Measurements from ENCODE around the gene TTI1. TPM values are rescaled to one million over a fixed set of nuclear protein-coding genes. Genes with fewer than 3 reads are reported as not detected.
A peak's percentile ranks its signal among the peaks of the same experiment; 100 is the strongest.
"Not testable (repeated sequence)": the region's sequence is repeated elsewhere in the genome, so short reads cannot be mapped to it uniquely, and the experiment has no call there.

Gene TTI1
- total RNA-seq, 2 donors from 2014 or later, result 30.8 to 53.1 TPM

GRCh38 chr20:37970856-37971245, 62.4 kb downstream of the TTI1 start:
- H3K27ac Mint-ChIP-seq, result no peak overlapping the region
- H3K36me3 Mint-ChIP-seq, result peaks cover 41% of the 10 kb centered on the region
- no peaks in the 10 kb centered on the region for H3K4me1 Mint-ChIP-seq (ENCODE audit: low read depth in 2 of 2)
- DNase-seq (ENCODE audit: low spot score) (no peak), ATAC-seq (peak; percentile 20 to 27)
- H3K4me3 Mint-ChIP-seq, result no peak overlapping the region
- H3K9me3 Mint-ChIP-seq, result peaks cover 8% of the 10 kb centered on the region
- peaks cover 14 to 15% of the 10 kb centered on the region in 2 donors for H3K27me3 Mint-ChIP-seq

- Mint-ChIP-seq H3K27me3 (peaks cover 14 to 16% of the 10 kb centered on the region in 2 donors), H3K4me3 (no peak overlapping the region), H3K27ac (no peak overlapping the region), H3K36me3 (peaks cover 41% of the 10 kb centered on the region), H3K9me3 (peaks cover 8% of the 10 kb centered on the region), H3K4me1 (ENCODE audit: low read depth in 2 of 2) (no peaks in the 10 kb centered on the region)
- ATAC-seq (no peak), DNase-seq (ENCODE audit: low spot score) (no peak)
Measured at GRCh38 chr20:37969949-37970855, 63.1 kb downstream of the TTI1 start.

GRCh38 chr20:37968841-37969401, 64.3 kb downstream of the TTI1 start:
- ATAC-seq (no peak), DNase-seq (ENCODE audit: low spot score) (no peak)
- H3K36me3 Mint-ChIP-seq, result peaks cover 41% of the 10 kb centered on the region
- no peak overlapping the region for H3K27ac Mint-ChIP-seq
- no peaks in the 10 kb centered on the region for H3K4me1 Mint-ChIP-seq (ENCODE audit: low read depth in 2 of 2)
- peaks cover 12% of the 10 kb centered on the region for H3K9me3 Mint-ChIP-seq
- peaks cover 20 to 25% of the 10 kb centered on the region in 2 donors for H3K27me3 Mint-ChIP-seq
- H3K4me3 Mint-ChIP-seq, result no peak overlapping the region

GRCh38 chr20:37963483-37963882, 69.8 kb downstream of the TTI1 start:
- DNase-seq (ENCODE audit: low spot score); H3K4me1 Mint-ChIP-seq (ENCODE audit: low read depth in 2 of 2); ATAC-seq; H3K27ac Mint-ChIP-seq; H3K4me3 Mint-ChIP-seq: not testable (repeated sequence)
- peaks cover 14% of the 10 kb centered on the region for H3K9me3 Mint-ChIP-seq
- H3K27me3 Mint-ChIP-seq, result peaks cover 20 to 25% of the 10 kb centered on the region in 2 donors
- H3K36me3 Mint-ChIP-seq, result peaks cover 24% of the 10 kb centered on the region

GRCh38 chr20:37961066-37961465, 72.2 kb downstream of the TTI1 start:
- ATAC-seq (no peak), DNase-seq (ENCODE audit: low spot score) (no peak)
- H3K4me3 Mint-ChIP-seq, result no peak overlapping the region
- H3K27ac Mint-ChIP-seq, result no peak overlapping the region
- no peaks in the 10 kb centered on the region for H3K4me1 Mint-ChIP-seq (ENCODE audit: low read depth in 2 of 2)
- H3K9me3 Mint-ChIP-seq, result peaks cover 5% of the 10 kb centered on the region
- H3K27me3 Mint-ChIP-seq, result peaks cover 14 to 20% of the 10 kb centered on the region in 2 donors
- peaks cover 1% of the 10 kb centered on the region for H3K36me3 Mint-ChIP-seq

- Mint-ChIP-seq H3K27ac (no peak overlapping the region), H3K4me1 (ENCODE audit: low read depth in 2 of 2) (no peaks in the 10 kb centered on the region), H3K4me3 (no peak overlapping the region), H3K27me3 (peaks cover 8 to 12% of the 10 kb centered on the region in 2 donors), H3K9me3 (peaks cover 3% of the 10 kb centered on the region), H3K36me3 (no peaks in the 10 kb centered on the region)
- ATAC-seq (no peak), DNase-seq (ENCODE audit: low spot score) (no peak)
Measured at GRCh38 chr20:37958856-37959520, 74.3 kb downstream of the TTI1 start.

GRCh38 chr20:37956107-37956585, 77.1 kb downstream of the TTI1 start:
- H3K27ac Mint-ChIP-seq, result no peak overlapping the region
- peaks cover 8 to 9% of the 10 kb centered on the region in 2 donors for H3K27me3 Mint-ChIP-seq
- no peak overlapping the region for H3K4me3 Mint-ChIP-seq
- no peaks in the 10 kb centered on the region for H3K4me1 Mint-ChIP-seq (ENCODE audit: low read depth in 2 of 2)
- ATAC-seq (no peak), DNase-seq (ENCODE audit: low spot score) (no peak)
- no peaks in the 10 kb centered on the region for H3K9me3 Mint-ChIP-seq
- H3K36me3 Mint-ChIP-seq, result no peaks in the 10 kb centered on the region

GRCh38 chr20:37955511-37955910, 77.7 kb downstream of the TTI1 start:
- Mint-ChIP-seq H3K36me3 (no peaks in the 10 kb centered on the region), H3K4me3 (no peak overlapping the region), H3K4me1 (ENCODE audit: low read depth in 2 of 2) (no peaks in the 10 kb centered on the region), H3K27ac (no peak overlapping the region), H3K9me3 (no peaks in the 10 kb centered on the region), H3K27me3 (peaks cover 8 to 9% of the 10 kb centered on the region in 2 donors)
- DNase-seq (ENCODE audit: low spot score), result no peak
- ATAC-seq, result no peak

- Mint-ChIP-seq H3K4me1 (ENCODE audit: low read depth in 2 of 2) (no peaks in the 10 kb centered on the region), H3K9me3 (no peaks in the 10 kb centered on the region), H3K27ac (no peak overlapping the region), H3K4me3 (no peak overlapping the region), H3K36me3 (no peaks in the 10 kb centered on the region), H3K27me3 (peaks cover 7 to 8% of the 10 kb centered on the region in 2 donors)
- ATAC-seq, result no peak
- no peak for DNase-seq (ENCODE audit: low spot score)
Measured at GRCh38 chr20:37954626-37955025, 78.6 kb downstream of the TTI1 start.

GRCh38 chr20:37954190-37954589, 79.1 kb downstream of the TTI1 start:
- H3K27me3 Mint-ChIP-seq, result peaks cover 7 to 8% of the 10 kb centered on the region in 2 donors
- ATAC-seq (no peak), DNase-seq (ENCODE audit: low spot score) (no peak)
- no peaks in the 10 kb centered on the region for H3K36me3 Mint-ChIP-seq
- H3K9me3 Mint-ChIP-seq, result no peaks in the 10 kb centered on the region
- no peak overlapping the region for H3K4me3 Mint-ChIP-seq
- H3K4me1 Mint-ChIP-seq (ENCODE audit: low read depth in 2 of 2), result no peaks in the 10 kb centered on the region
- H3K27ac Mint-ChIP-seq, result no peak overlapping the region

- Mint-ChIP-seq H3K4me1 (ENCODE audit: low read depth in 2 of 2) (no peaks in the 10 kb centered on the region), H3K9me3 (no peaks in the 10 kb centered on the region), H3K36me3 (no peaks in the 10 kb centered on the region), H3K27ac (no peak overlapping the region), H3K27me3 (peaks cover 0 to 2% of the 10 kb centered on the region in 2 donors), H3K4me3 (no peak overlapping the region)
- ATAC-seq (no peak), DNase-seq (ENCODE audit: low spot score) (no peak)
Measured at GRCh38 chr20:37948956-37949355, 84.3 kb downstream of the TTI1 start.

GRCh38 chr20:37947943-37948342, 85.3 kb downstream of the TTI1 start:
- Mint-ChIP-seq H3K27me3 (peaks cover 0 to 2% of the 10 kb centered on the region in 2 donors), H3K27ac (no peak overlapping the region), H3K4me1 (ENCODE audit: low read depth in 2 of 2) (no peaks in the 10 kb centered on the region), H3K9me3 (no peaks in the 10 kb centered on the region), H3K4me3 (no peak overlapping the region), H3K36me3 (no peaks in the 10 kb centered on the region)
- DNase-seq (ENCODE audit: low spot score) (no peak), ATAC-seq (no peak)

GRCh38 chr20:37946946-37947345, 86.3 kb downstream of the TTI1 start:
- Mint-ChIP-seq H3K4me1 (ENCODE audit: low read depth in 2 of 2) (no peaks in the 10 kb centered on the region), H3K36me3 (no peaks in the 10 kb centered on the region), H3K27me3 (peaks cover 0 to 2% of the 10 kb centered on the region in 2 donors), H3K27ac (no peak overlapping the region), H3K9me3 (no peaks in the 10 kb centered on the region), H3K4me3 (no peak overlapping the region)
- ATAC-seq (no peak), DNase-seq (ENCODE audit: low spot score) (no peak)

- Mint-ChIP-seq H3K27ac (no peak overlapping the region), H3K36me3 (no peaks in the 10 kb centered on the region), H3K9me3 (no peaks in the 10 kb centered on the region), H3K4me1 (ENCODE audit: low read depth in 2 of 2) (no peaks in the 10 kb centered on the region), H3K4me3 (no peak overlapping the region), H3K27me3 (peaks cover 0 to 2% of the 10 kb centered on the region in 2 donors)
- ATAC-seq (no peak), DNase-seq (ENCODE audit: low spot score) (no peak)
Measured at GRCh38 chr20:37945091-37945547, 88.1 kb downstream of the TTI1 start.

Data from natural killer cell treated with Interleukin-12 subunit alpha and Interleukin-12 subunit beta and Interleukin-15 and Interleukin-18, amount 100 ng/mL, for 72 hours (primary cell).